ENCODE results near the gene TIMP1. TPM values are rescaled to one million over a fixed set of nuclear protein-coding genes. Genes with fewer than 3 reads are reported as not detected.
A peak's percentile ranks its signal among the peaks of the same experiment; 100 is the strongest.

The TIMP1 gene
- total and polyA plus RNA-seq, 2 of the 13 experiments (the other 11 are each of a cell fraction or from before 2014, with no cell fraction given): 12.3 to 45.8 TPM

- TF ChIP-seq, protein P1, sequence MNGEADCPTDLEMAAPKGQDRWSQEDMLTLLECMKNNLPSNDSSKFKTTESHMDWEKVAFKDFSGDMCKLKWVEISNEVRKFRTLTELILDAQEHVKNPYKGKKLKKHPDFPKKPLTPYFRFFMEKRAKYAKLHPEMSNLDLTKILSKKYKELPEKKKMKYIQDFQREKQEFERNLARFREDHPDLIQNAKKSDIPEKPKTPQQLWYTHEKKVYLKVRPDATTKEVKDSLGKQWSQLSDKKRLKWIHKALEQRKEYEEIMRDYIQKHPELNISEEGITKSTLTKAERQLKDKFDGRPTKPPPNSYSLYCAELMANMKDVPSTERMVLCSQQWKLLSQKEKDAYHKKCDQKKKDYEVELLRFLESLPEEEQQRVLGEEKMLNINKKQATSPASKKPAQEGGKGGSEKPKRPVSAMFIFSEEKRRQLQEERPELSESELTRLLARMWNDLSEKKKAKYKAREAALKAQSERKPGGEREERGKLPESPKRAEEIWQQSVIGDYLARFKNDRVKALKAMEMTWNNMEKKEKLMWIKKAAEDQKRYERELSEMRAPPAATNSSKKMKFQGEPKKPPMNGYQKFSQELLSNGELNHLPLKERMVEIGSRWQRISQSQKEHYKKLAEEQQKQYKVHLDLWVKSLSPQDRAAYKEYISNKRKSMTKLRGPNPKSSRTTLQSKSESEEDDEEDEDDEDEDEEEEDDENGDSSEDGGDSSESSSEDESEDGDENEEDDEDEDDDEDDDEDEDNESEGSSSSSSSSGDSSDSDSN (CRISPR knock-in tag; IDR thresholded peaks at IDR 0.05): peak; percentile 26; the same call in 1 of the 2 replicates
- TF ChIP-seq ZFP36L2 (CRISPR knock-in tag; IDR thresholded peaks at IDR 0.05): no peak
- no peak for TF ChIP-seq CBFB (CRISPR knock-in tag; IDR thresholded peaks at IDR 0.05)
- no peak for TF ChIP-seq THAP9 (CRISPR knock-in tag; IDR thresholded peaks at IDR 0.05; ENCODE audit: borderline replicate concordance)
- TF ChIP-seq NR2F2 (IDR thresholded peaks at IDR 0.05; ENCODE audit: borderline replicate concordance, low read depth): no peak
- TF ChIP-seq RELA (CRISPR knock-in tag; IDR thresholded peaks at IDR 0.05): no peak
- peak; percentile 77 for TF ChIP-seq HNRNPLL (IDR thresholded peaks at IDR 0.05; ENCODE audit: low read depth, low read length, poor library complexity, severe bottlenecking)
- peak; percentile 59; the same call in 1 of the 2 replicates for TF ChIP-seq GABPB1 (CRISPR knock-in tag; IDR thresholded peaks at IDR 0.05)
- no peak for TF ChIP-seq KLF16 (CRISPR knock-in tag; IDR thresholded peaks at IDR 0.05)
- no peak for TF ChIP-seq ELF1 (CRISPR knock-in tag; IDR thresholded peaks at IDR 0.05)
- no peak for TF ChIP-seq ZNF773 (CRISPR knock-in tag; IDR thresholded peaks at IDR 0.05; ENCODE audit: borderline replicate concordance)
- no peak for TF ChIP-seq ZFYVE20 (CRISPR knock-in tag; IDR thresholded peaks at IDR 0.05; ENCODE audit: borderline replicate concordance, low read depth)
- peak; percentile 80 for TF ChIP-seq FOSL2 (CRISPR knock-in tag; IDR thresholded peaks at IDR 0.05)
- TF ChIP-seq NR1H2 (CRISPR knock-in tag; IDR thresholded peaks at IDR 0.05; ENCODE audit: borderline replicate concordance, low read depth): no peak
- TF ChIP-seq RCOR2 (CRISPR knock-in tag; IDR thresholded peaks at IDR 0.05): no peak
- TF ChIP-seq ZNF230 (CRISPR knock-in tag; IDR thresholded peaks at IDR 0.05): no peak
- TF ChIP-seq E2F1 (CRISPR knock-in tag; IDR thresholded peaks at IDR 0.05): no peak
- no peak for TF ChIP-seq RNF2 (conservative IDR thresholded peaks at IDR 0.05; ENCODE audit: low read depth)
- no peak for TF ChIP-seq ZNF33B (CRISPR knock-in tag; IDR thresholded peaks at IDR 0.05)
- TF ChIP-seq POLR2G (IDR thresholded peaks at IDR 0.05; ENCODE audit: low read depth, low read length): peak; percentile 62
- peak; percentile 91 for TF ChIP-seq ZKSCAN8 (CRISPR knock-in tag; IDR thresholded peaks at IDR 0.05; ENCODE audit: borderline replicate concordance)
- no peak for TF ChIP-seq EZH2 (conservative IDR thresholded peaks at IDR 0.05; ENCODE audit: low read depth, low read length)
- TF ChIP-seq ZNF672 (CRISPR knock-in tag; IDR thresholded peaks at IDR 0.05): no peak
Measured at GRCh38 chrX:47581731-47582647, at the start of gene TIMP1 (continued).

Measured in HepG2 (cell line).